ENCODE measurements around the gene ABHD2. TPM values are rescaled to one million over a fixed set of nuclear protein-coding genes. Genes with fewer than 3 reads are reported as not detected.
A peak's percentile ranks its signal among the peaks of the same experiment; 100 is the strongest.
"Not testable (repeated sequence)": the region's sequence is repeated elsewhere in the genome, so short reads cannot be mapped to it uniquely, and the experiment has no call there.

The ABHD2 gene
- polyA plus RNA-seq, 1 experiment, result 69.6 TPM

GRCh38 chr15:89081878-89082277 lies 6.4 kb upstream of the ABHD2 start:
- no peaks in the 10 kb centered on the region for H3K27me3 ChIP-seq (ENCODE audit: control insufficient read depth, insufficient read depth, low read length)
- no peaks in the 10 kb centered on the region for H3K36me3 ChIP-seq (ENCODE audit: control insufficient read depth, insufficient read depth, low read length)
- no peak for TF ChIP-seq CTCF (IDR thresholded peaks at IDR 0.05; ENCODE audit: insufficient read depth, low read depth, low read length)
- no peak overlapping the region for H3K4me3 ChIP-seq (ENCODE audit: low read depth, low read length)
- POLR2A ChIA-PET, result no interaction called here
- CTCF ChIA-PET, result interaction anchor here (0.6 to 0.7 kb wide), 2 partner anchors 21 to 99 kb away, joined by 3 read pairs; no protein-coding TSS in a partner anchor
- DNase-seq (ENCODE audit: low read depth), result no peak

GRCh38 chr15:89083246-89083645 lies 5.0 kb upstream of the ABHD2 start:
- CTCF ChIA-PET, result no interaction called here

GRCh38 chr15:89085289-89085926 lies 2.8 kb upstream of the ABHD2 start:
- CTCF ChIA-PET, result interaction anchor here (1.0 to 1.1 kb wide), 2 partner anchors 93 to 121 kb away, joined by 3 read pairs; no protein-coding TSS in a partner anchor
- no peaks in the 10 kb centered on the region for H3K36me3 ChIP-seq (ENCODE audit: control insufficient read depth, insufficient read depth, low read length)
- POLR2A ChIA-PET, result no interaction called here
- no peak overlapping the region for H3K4me3 ChIP-seq (ENCODE audit: low read depth, low read length)
- no peaks in the 10 kb centered on the region for H3K27me3 ChIP-seq (ENCODE audit: control insufficient read depth, insufficient read depth, low read length)
- no peak for DNase-seq (ENCODE audit: low read depth)
- no peak for TF ChIP-seq CTCF (IDR thresholded peaks at IDR 0.05; ENCODE audit: insufficient read depth, low read depth, low read length)

More at GRCh38 chr15:89083246-89083645, 5.0 kb upstream of the ABHD2 start:
- no peak for TF ChIP-seq CTCF (IDR thresholded peaks at IDR 0.05; ENCODE audit: insufficient read depth, low read depth, low read length)
- POLR2A ChIA-PET, result no interaction called here
- Histone ChIP-seq H3K4me3 (ENCODE audit: low read depth, low read length) (no peak overlapping the region), H3K27me3 (ENCODE audit: control insufficient read depth, insufficient read depth, low read length) (no peaks in the 10 kb centered on the region), H3K36me3 (ENCODE audit: control insufficient read depth, insufficient read depth, low read length) (no peaks in the 10 kb centered on the region)
- DNase-seq (ENCODE audit: low read depth), result no peak

GRCh38 chr15:89085933-89086332 lies 2.3 kb upstream of the ABHD2 start:
- H3K36me3 ChIP-seq (ENCODE audit: control insufficient read depth, insufficient read depth, low read length); H3K4me3 ChIP-seq (ENCODE audit: low read depth, low read length); H3K27me3 ChIP-seq (ENCODE audit: control insufficient read depth, insufficient read depth, low read length); POLR2A ChIA-PET; DNase-seq (ENCODE audit: low read depth): not testable (repeated sequence)
- CTCF ChIA-PET, result interaction anchor here (0.6 to 1.1 kb wide), 2 partner anchors 92 to 183 kb away, joined by 3 read pairs; no protein-coding TSS in a partner anchor

- H3K4me3 ChIP-seq (ENCODE audit: low read depth, low read length); H3K27me3 ChIP-seq (ENCODE audit: control insufficient read depth, insufficient read depth, low read length); POLR2A ChIA-PET; H3K36me3 ChIP-seq (ENCODE audit: control insufficient read depth, insufficient read depth, low read length); DNase-seq (ENCODE audit: low read depth): not testable (repeated sequence)
- CTCF ChIA-PET, result interaction anchor here (0.6 to 1.1 kb wide), 2 partner anchors 92 to 183 kb away, joined by 3 read pairs; no protein-coding TSS in a partner anchor
Observed at GRCh38 chr15:89086390-89086789, 1.9 kb upstream of the ABHD2 start.

GRCh38 chr15:89087161-89087829 lies 961 bp upstream of the ABHD2 start:
- CTCF ChIA-PET, result interaction anchor here (1.1 to 3.6 kb wide), 4 partner anchors 11 to 43 kb away, joined by 3 to 16 read pairs (median 4); no protein-coding TSS in a partner anchor

More at GRCh38 chr15:89087161-89087829, 961 bp upstream of the ABHD2 start:
- Histone ChIP-seq H3K36me3 (ENCODE audit: control insufficient read depth, insufficient read depth, low read length) (no peaks in the 10 kb centered on the region), H3K27me3 (ENCODE audit: control insufficient read depth, insufficient read depth, low read length) (no peaks in the 10 kb centered on the region), H3K4me3 (ENCODE audit: low read depth, low read length) (peak overlapping the region; percentile 18; the same call in 1 of the 2 replicates)
- POLR2A ChIA-PET, result no interaction called here
- no peak for DNase-seq (ENCODE audit: low read depth)
- TF ChIP-seq CTCF (IDR thresholded peaks at IDR 0.05; ENCODE audit: insufficient read depth, low read depth, low read length), result no peak
